Body of pancreas (tissue), 4 donors: ENCODE measurements around the gene DGKI.

ENCODE experiments used
- CTCF ChIP-seq, 7 experiments: fragments of 450-650 bp in 4 of 7; fragments of 200-600 bp in 3 of 7; sonication (generic) in 3 of 7; IDR thresholded peaks; one replicate each; pipeline ENCODE4 v1.5.1; 2016 to 2019; ENCODE audit warnings: antibody characterized with exemption in 7 of 7
- POLR2A ChIP-seq, 3 donors: fragments of 450-650 bp; IDR thresholded peaks; one replicate each; pipeline ENCODE4 v1.6.1; 2016; ENCODE audit warnings: antibody characterized with exemption in 3 of 3, mild to moderate bottlenecking in 2 of 3

- TF ChIP-seq CTCF (IDR thresholded peaks at IDR 0.05) (no peak), POLR2A (IDR thresholded peaks at IDR 0.05) (no peak)
Measured at GRCh38 chr7:137836541-137836940, 10.2 kb downstream of the DGKI start.
